ENCODE results near the gene QSOX2. TPM values are rescaled to one million over a fixed set of nuclear protein-coding genes. Genes with fewer than 3 reads are reported as not detected.

The QSOX2 gene
- total RNA-seq, 1 donor from 2014 or later, result 15.5 TPM

DNA sequence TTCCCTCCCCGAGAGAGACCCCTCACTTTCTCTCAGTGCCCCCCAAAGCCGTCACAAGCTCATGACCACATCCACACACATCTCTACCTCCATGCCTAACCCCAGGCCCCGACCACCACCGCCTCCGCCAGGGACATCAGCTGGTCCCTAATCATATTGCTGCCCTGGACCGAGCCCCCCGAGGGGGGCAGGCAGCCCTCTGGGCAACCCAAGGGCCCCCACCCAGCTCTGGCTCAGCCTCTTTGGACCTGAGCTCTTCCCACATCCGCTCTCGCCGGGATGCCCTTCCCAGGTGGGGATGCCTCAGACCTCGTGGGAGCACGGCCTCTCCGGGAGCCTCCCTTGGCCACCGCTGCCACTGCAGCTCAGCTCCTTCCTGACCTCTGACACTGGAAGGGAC lies 59.2 kb downstream of the QSOX2 start:
- H3K27ac Mint-ChIP-seq (ENCODE audit: unreplicated experiment), result no peak overlapping the region
- TF ChIP-seq, protein P1, sequence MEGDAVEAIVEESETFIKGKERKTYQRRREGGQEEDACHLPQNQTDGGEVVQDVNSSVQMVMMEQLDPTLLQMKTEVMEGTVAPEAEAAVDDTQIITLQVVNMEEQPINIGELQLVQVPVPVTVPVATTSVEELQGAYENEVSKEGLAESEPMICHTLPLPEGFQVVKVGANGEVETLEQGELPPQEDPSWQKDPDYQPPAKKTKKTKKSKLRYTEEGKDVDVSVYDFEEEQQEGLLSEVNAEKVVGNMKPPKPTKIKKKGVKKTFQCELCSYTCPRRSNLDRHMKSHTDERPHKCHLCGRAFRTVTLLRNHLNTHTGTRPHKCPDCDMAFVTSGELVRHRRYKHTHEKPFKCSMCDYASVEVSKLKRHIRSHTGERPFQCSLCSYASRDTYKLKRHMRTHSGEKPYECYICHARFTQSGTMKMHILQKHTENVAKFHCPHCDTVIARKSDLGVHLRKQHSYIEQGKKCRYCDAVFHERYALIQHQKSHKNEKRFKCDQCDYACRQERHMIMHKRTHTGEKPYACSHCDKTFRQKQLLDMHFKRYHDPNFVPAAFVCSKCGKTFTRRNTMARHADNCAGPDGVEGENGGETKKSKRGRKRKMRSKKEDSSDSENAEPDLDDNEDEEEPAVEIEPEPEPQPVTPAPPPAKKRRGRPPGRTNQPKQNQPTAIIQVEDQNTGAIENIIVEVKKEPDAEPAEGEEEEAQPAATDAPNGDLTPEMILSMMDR (IDR thresholded peaks at IDR 0.05), result no peak

DNA sequence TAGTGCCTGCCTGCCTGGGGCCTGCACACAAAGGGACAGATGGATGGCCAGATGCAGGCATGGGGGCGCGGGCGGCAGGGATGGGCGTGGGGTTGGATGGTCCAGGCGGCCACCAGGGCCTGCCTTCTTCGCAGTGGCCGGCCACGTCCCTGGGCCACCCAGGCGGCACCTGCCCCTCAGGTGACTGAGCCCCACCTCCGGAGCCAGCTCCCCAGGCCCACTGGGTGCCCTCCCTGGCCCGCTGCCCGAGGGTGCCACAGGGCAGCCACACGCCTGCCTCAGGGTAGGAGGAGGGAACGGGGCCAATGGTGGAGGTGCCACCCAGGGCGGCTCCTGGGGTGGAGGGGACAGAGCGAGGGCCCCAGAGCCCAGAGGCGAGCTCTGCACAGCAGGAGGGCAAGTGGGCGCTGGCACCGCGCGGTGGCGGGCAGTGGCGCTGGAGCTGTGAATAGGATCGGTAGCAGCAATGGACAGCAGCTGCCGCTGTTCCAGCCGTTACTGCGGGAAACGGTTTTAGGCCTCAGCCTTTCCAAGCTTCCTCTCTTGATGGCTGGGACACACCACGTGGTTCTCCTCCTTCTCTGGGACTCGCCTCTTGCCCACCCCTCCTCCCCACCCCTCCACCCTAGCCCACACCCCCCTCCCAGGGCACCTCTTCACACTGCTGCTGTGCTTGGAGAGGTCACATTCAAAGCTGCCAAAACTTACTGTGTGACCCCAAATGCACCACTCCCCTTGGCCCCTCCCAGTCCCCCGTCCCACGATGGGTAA lies 59.8 kb downstream of the QSOX2 start:
- no peak for DNase-seq (ENCODE audit: extremely low spot score, unreplicated experiment)
- Mint-ChIP-seq H3K4me1 (ENCODE audit: unreplicated experiment) (no peaks in the 10 kb centered on the region), H3K36me3 (ENCODE audit: unreplicated experiment) (no peaks in the 10 kb centered on the region), H3K4me3 (ENCODE audit: unreplicated experiment) (no peak overlapping the region), H3K27me3 (ENCODE audit: unreplicated experiment) (peaks cover 30% of the 10 kb centered on the region), H3K9me3 (ENCODE audit: unreplicated experiment) (no peaks in the 10 kb centered on the region), H3K27ac (ENCODE audit: unreplicated experiment) (no peak overlapping the region)
- TF ChIP-seq, protein P1 (IDR thresholded peaks at IDR 0.05), result no peak

More for the DNA sequence above, 59.2 kb downstream of the QSOX2 start:
- no peaks in the 10 kb centered on the region for H3K36me3 Mint-ChIP-seq (ENCODE audit: unreplicated experiment)
- H3K4me3 Mint-ChIP-seq (ENCODE audit: unreplicated experiment), result no peak overlapping the region
- H3K9me3 Mint-ChIP-seq (ENCODE audit: unreplicated experiment), result no peaks in the 10 kb centered on the region
- DNase-seq (ENCODE audit: extremely low spot score, unreplicated experiment), result no peak
- H3K4me1 Mint-ChIP-seq (ENCODE audit: unreplicated experiment), result no peaks in the 10 kb centered on the region
- peaks cover 32% of the 10 kb centered on the region for H3K27me3 Mint-ChIP-seq (ENCODE audit: unreplicated experiment)

DNA sequence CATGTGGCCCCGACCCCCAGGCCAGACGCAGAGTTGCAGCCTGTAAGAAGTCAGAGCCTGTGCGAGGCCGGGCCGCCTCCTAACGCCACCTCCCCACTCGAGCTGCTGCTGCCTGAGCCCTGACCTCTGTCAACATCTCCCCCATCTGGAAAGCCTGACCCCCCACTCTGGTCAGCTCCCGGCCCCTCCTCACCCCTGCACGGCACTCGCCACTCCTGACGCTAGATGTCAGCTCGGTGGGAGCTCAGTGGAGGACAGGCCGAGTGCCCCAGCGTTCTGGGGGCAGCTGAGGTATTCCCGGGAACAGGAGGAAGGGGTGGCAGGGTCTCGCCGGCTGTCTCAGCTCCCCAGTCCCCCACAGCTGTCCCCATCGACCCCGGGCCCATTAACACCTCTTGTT lies 60.5 kb downstream of the QSOX2 start:
- TF ChIP-seq, protein P1 (IDR thresholded peaks at IDR 0.05), result no peak
- Mint-ChIP-seq H3K4me3 (ENCODE audit: unreplicated experiment) (no peak overlapping the region), H3K4me1 (ENCODE audit: unreplicated experiment) (no peaks in the 10 kb centered on the region), H3K9me3 (ENCODE audit: unreplicated experiment) (no peaks in the 10 kb centered on the region), H3K27ac (ENCODE audit: unreplicated experiment) (no peak overlapping the region), H3K27me3 (ENCODE audit: unreplicated experiment) (peaks cover 26% of the 10 kb centered on the region), H3K36me3 (ENCODE audit: unreplicated experiment) (no peaks in the 10 kb centered on the region)
- no peak for DNase-seq (ENCODE audit: extremely low spot score, unreplicated experiment)

DNA sequence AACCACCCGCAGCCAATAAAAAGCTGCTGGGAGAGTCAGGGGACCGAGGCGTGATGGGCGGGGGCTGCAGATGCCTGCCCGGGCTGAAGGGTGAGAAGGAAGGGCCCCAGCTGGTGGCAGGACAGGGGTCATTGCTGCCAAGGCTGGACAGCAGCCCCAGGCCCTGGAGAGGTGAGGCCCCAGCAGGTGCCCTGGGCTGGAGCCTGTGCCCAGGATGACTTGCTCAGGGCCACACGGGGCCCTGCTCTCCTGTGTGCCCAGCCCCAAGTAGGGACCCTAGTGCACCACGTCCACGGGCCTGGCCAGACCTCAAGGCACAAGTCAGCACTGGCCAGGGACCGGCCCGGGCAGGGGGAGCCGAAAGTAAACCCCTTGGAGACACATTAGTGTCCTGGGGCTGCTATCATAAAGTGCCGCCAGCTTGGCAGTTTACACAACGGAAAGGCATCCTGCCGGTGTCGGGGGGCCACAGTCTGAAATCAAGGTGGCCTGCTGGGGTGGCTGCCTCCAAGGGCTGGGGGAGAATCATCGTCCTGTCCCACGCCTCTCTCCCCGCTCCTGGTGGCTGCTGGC lies 62.7 kb downstream of the QSOX2 start:
- DNase-seq (ENCODE audit: extremely low spot score, unreplicated experiment), result no peak
- Mint-ChIP-seq H3K27me3 (ENCODE audit: unreplicated experiment) (peaks cover 34% of the 10 kb centered on the region), H3K4me3 (ENCODE audit: unreplicated experiment) (no peak overlapping the region), H3K9me3 (ENCODE audit: unreplicated experiment) (no peaks in the 10 kb centered on the region), H3K4me1 (ENCODE audit: unreplicated experiment) (no peaks in the 10 kb centered on the region), H3K27ac (ENCODE audit: unreplicated experiment) (no peak overlapping the region), H3K36me3 (ENCODE audit: unreplicated experiment) (no peaks in the 10 kb centered on the region)
- TF ChIP-seq, protein P1 (IDR thresholded peaks at IDR 0.05), result no peak

DNA sequence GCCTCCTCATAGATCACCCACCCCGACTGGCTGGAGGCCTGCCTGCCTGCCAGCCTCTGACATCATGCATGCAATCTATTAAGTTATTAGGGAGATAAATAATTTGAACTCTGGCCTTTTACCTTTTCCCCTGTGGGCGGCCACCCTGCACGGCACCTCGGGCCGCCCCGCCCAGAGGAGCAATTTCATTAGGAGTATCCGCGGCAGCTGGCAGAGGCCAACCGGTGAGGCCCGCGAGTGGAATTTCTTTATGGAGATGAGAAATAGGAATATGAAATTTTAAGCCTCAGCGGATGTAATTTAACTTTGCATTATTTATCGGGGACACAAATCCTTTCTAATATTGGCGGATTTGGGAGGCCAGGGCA lies 63.2 kb downstream of the QSOX2 start:
- Mint-ChIP-seq H3K4me3 (ENCODE audit: unreplicated experiment) (no peak overlapping the region), H3K27ac (ENCODE audit: unreplicated experiment) (no peak overlapping the region), H3K4me1 (ENCODE audit: unreplicated experiment) (no peaks in the 10 kb centered on the region), H3K27me3 (ENCODE audit: unreplicated experiment) (peaks cover 34% of the 10 kb centered on the region), H3K36me3 (ENCODE audit: unreplicated experiment) (no peaks in the 10 kb centered on the region), H3K9me3 (ENCODE audit: unreplicated experiment) (no peaks in the 10 kb centered on the region)
- DNase-seq (ENCODE audit: extremely low spot score, unreplicated experiment), result no peak
- TF ChIP-seq, protein P1 (IDR thresholded peaks at IDR 0.05), result no peak

Data from osteocyte (in vitro differentiated cells).